Measurements from ENCODE around the gene CYP26C1. TPM values are rescaled to one million over a fixed set of nuclear protein-coding genes. Genes with fewer than 3 reads are reported as not detected.

CYP26C1 gene
- total RNA-seq, 1 donor from 2014 or later = 0.27 TPM

GRCh38 chr10:93081318-93081717 lies 20.7 kb downstream of the CYP26C1 start:
- intact Hi-C loops (cut with DNase I) = no loop called here
- no peak for TF ChIP-seq CTCF (IDR thresholded peaks at IDR 0.05)
- no peak for DNase-seq
- ATAC-seq = no peak
- Histone ChIP-seq H3K9me3 (no peaks in the 10 kb centered on the region), H3K4me3 (no peak overlapping the region), H3K4me1 (peaks cover 5% of the 10 kb centered on the region), H3K27ac (no peak overlapping the region), H3K36me3 (no peaks in the 10 kb centered on the region), H3K27me3 (ENCODE audit: low read depth) (peaks cover 21% of the 10 kb centered on the region)

- intact Hi-C loops (cut with DNase I) = no loop called here
- ATAC-seq = no peak
Measured at GRCh38 chr10:93081834-93082233, 21.2 kb downstream of the CYP26C1 start.

GRCh38 chr10:93083743-93084539 lies 23.3 kb downstream of the CYP26C1 start:
- DNase-seq (no peak), ATAC-seq (no peak)
- Histone ChIP-seq H3K4me1 (peaks cover 5% of the 10 kb centered on the region), H3K27me3 (ENCODE audit: low read depth) (peaks cover 11% of the 10 kb centered on the region), H3K4me3 (no peak overlapping the region), H3K9me3 (no peaks in the 10 kb centered on the region), H3K27ac (no peak overlapping the region), H3K36me3 (no peaks in the 10 kb centered on the region)
- intact Hi-C loops (cut with DNase I) = no loop called here
- TF ChIP-seq CTCF (IDR thresholded peaks at IDR 0.05) = no peak

More at GRCh38 chr10:93081834-93082233, 21.2 kb downstream of the CYP26C1 start:
- Histone ChIP-seq H3K4me1 (peaks cover 5% of the 10 kb centered on the region), H3K9me3 (no peaks in the 10 kb centered on the region), H3K36me3 (no peaks in the 10 kb centered on the region), H3K4me3 (no peak overlapping the region), H3K27ac (no peak overlapping the region), H3K27me3 (ENCODE audit: low read depth) (peaks cover 19% of the 10 kb centered on the region)
- no peak for DNase-seq
- TF ChIP-seq CTCF (IDR thresholded peaks at IDR 0.05) = no peak

GRCh38 chr10:93085272-93085859 lies 24.8 kb downstream of the CYP26C1 start:
- Histone ChIP-seq H3K27me3 (ENCODE audit: low read depth) (no peaks in the 10 kb centered on the region), H3K27ac (no peak overlapping the region), H3K4me1 (peaks cover under 1% of the 10 kb centered on the region), H3K36me3 (no peaks in the 10 kb centered on the region), H3K9me3 (no peaks in the 10 kb centered on the region), H3K4me3 (no peak overlapping the region)
- ATAC-seq = no peak
- intact Hi-C loops (cut with DNase I) = no loop called here
- no peak for DNase-seq
- no peak for TF ChIP-seq CTCF (IDR thresholded peaks at IDR 0.05)

- no peaks in the 10 kb centered on the region for H3K27me3 ChIP-seq (ENCODE audit: low read depth)
- DNase-seq = no peak
- intact Hi-C loops (cut with DNase I) = no loop called here
Measured at GRCh38 chr10:93086289-93086688, 25.7 kb downstream of the CYP26C1 start.

More at GRCh38 chr10:93086289-93086688, 25.7 kb downstream of the CYP26C1 start:
- Histone ChIP-seq H3K9me3 (no peaks in the 10 kb centered on the region), H3K27ac (no peak overlapping the region), H3K4me3 (no peak overlapping the region), H3K36me3 (no peaks in the 10 kb centered on the region), H3K4me1 (no peaks in the 10 kb centered on the region)
- ATAC-seq = no peak
- no peak for TF ChIP-seq CTCF (IDR thresholded peaks at IDR 0.05)

All from lower lobe of right lung (tissue), 2 donors.